Vagina (tissue), 2 donors: ENCODE measurements around the gene ALDH1A1.

Experiments
- CTCF ChIP-seq, 3 experiments: fragments of 450-650 bp in 2 of 3; fragments of 200-600 bp in 1 of 3; sonication (generic) in 1 of 3; IDR thresholded peaks; one replicate each; pipeline ENCODE4 v1.5.1; 2017 to 2019; ENCODE audit warnings: antibody characterized with exemption in 3 of 3, mild to moderate bottlenecking in 2 of 3, moderate library complexity in 2 of 3
- POLR2A ChIP-seq, 2 donors: fragments of 450-650 bp; IDR thresholded peaks; one replicate each; pipeline ENCODE4 v1.6.1; 2017; ENCODE audit warnings: antibody characterized with exemption in 2 of 2, mild to moderate bottlenecking in 2 of 2, moderate library complexity in 2 of 2
- POLR2AphosphoS5 ChIP-seq, 2 donors: sonication (generic); formaldehyde crosslinking; IDR thresholded peaks; one replicate each; pipeline ENCODE4 v1.9.0; 2017; ENCODE audit warnings: antibody characterized with exemption in 2 of 2, mild to moderate bottlenecking in 2 of 2, low read depth in 1 of 2; ENCODE audit not compliant: insufficient read depth in 1 of 2

- TF ChIP-seq POLR2A (IDR thresholded peaks at IDR 0.05) (no peak), CTCF (IDR thresholded peaks at IDR 0.05) (no peak), POLR2AphosphoS5 (IDR thresholded peaks at IDR 0.05; ENCODE audit: insufficient read depth in 1 of 2, low read depth in 1 of 2) (no peak)
Observed at GRCh38 chr9:72936679-72937078, 16.2 kb downstream of the ALDH1A1 start.
